Esophagus squamous epithelium (tissue), 4 donors: Measurements from ENCODE around the gene TIMP2.

Source experiments
- CTCF ChIP-seq, 6 experiments: fragments of 450-650 bp in 4 of 6; fragments of 200-600 bp in 2 of 6; sonication (generic) in 2 of 6; IDR thresholded peaks; one replicate each; pipeline ENCODE4 v1.5.1; 2016 to 2019; ENCODE audit warnings: antibody characterized with exemption in 6 of 6, mild to moderate bottlenecking in 4 of 6, moderate library complexity in 4 of 6
- POLR2A ChIP-seq, 4 donors: fragments of 450-650 bp; IDR thresholded peaks; one replicate each; pipeline ENCODE4 v1.6.1; 2017; ENCODE audit warnings: antibody characterized with exemption in 4 of 4, mild to moderate bottlenecking in 4 of 4, moderate library complexity in 3 of 4

DNA sequence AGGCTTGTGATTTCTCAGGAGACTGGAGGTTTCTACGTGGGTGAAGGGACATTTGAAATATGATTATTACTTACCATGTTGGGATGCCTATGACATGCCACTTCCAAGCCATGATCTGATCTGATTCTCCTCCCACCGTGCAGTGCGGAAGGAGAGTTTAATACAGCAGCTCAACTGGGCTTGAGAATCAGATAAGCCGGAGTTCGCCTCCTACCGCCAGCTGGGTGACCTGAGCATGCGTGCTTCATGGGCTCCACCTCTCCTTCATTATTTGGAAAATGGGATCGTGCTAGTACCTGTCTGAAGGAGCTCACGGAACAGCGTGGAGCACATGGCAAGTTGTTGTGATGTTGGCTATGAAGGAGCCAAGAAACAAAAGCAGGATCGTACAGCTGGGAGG lies 12.4 kb upstream of the TIMP2 start:
- TF ChIP-seq CTCF (IDR thresholded peaks at IDR 0.05), result no peak
- no peak for TF ChIP-seq POLR2A (IDR thresholded peaks at IDR 0.05)
